Endodermal cell (in vitro differentiated cells): ENCODE measurements around the gene GINS2. TPM values are rescaled to one million over a fixed set of nuclear protein-coding genes. Genes with fewer than 3 reads are reported as not detected.

Source experiments
- DNase-seq: peaks from one replicate; pipeline ENCODE4 v3.0.0-alpha.2; 2017
- H3K27ac ChIP-seq: 2 replicates; pipeline ENCODE4 v1.5.1; 2013; ENCODE audit warnings: mild to moderate bottlenecking, low read depth, low read length, moderate library complexity
- H3K27me3 ChIP-seq: 2 replicates; pipeline ENCODE4 v1.6.1; 2013; ENCODE audit warnings: mild to moderate bottlenecking, low read length, moderate library complexity; ENCODE audit not compliant: insufficient read depth, control insufficient read depth, poor library complexity, severe bottlenecking
- H3K36me3 ChIP-seq: 2 replicates; pipeline ENCODE4 v1.7.0; 2013; ENCODE audit warnings: mild to moderate bottlenecking, low read length, moderate library complexity; ENCODE audit not compliant: control insufficient read depth, insufficient read depth
- H3K4me1 ChIP-seq: one replicate; pipeline ENCODE4 v1.7.0; 2013; ENCODE audit warnings: low read length; ENCODE audit not compliant: control insufficient read depth, insufficient read depth
- H3K4me3 ChIP-seq: 2 replicates; pipeline ENCODE4 v1.5.1; 2013; ENCODE audit warnings: mild to moderate bottlenecking, low read length, moderate library complexity
- H3K9ac ChIP-seq: 2 replicates; pipeline ENCODE4 v1.6.1; 2013; ENCODE audit warnings: mild to moderate bottlenecking, low read length, moderate library complexity; ENCODE audit not compliant: poor library complexity, severe bottlenecking; ENCODE audit errors: extremely low read depth
- H3K9me3 ChIP-seq: 2 replicates; pipeline ENCODE4 v1.6.1; 2013; ENCODE audit warnings: mild to moderate bottlenecking, low read length, moderate library complexity; ENCODE audit not compliant: control insufficient read depth
- H3K27ac Mint-ChIP-seq: 2 replicates; pipeline ENCODE4 v1.8.0; 2020; ENCODE audit warnings: mixed read lengths
- H3K27me3 Mint-ChIP-seq: 2 replicates; pipeline ENCODE4 v1.8.0; 2021; ENCODE audit warnings: mild to moderate bottlenecking, mixed read lengths; ENCODE audit not compliant: insufficient read depth
- H3K36me3 Mint-ChIP-seq: 2 replicates; pipeline ENCODE4 v1.8.0; 2020; ENCODE audit warnings: low read depth, mixed read lengths
- H3K4me1 Mint-ChIP-seq: 2 replicates; pipeline ENCODE4 v1.8.0; 2020; ENCODE audit warnings: mixed read lengths
- H3K4me3 Mint-ChIP-seq: 2 replicates; pipeline ENCODE4 v1.8.0; 2020; ENCODE audit warnings: mild to moderate bottlenecking, moderate library complexity, mixed read lengths
- H3K9me3 Mint-ChIP-seq: 2 replicates; pipeline ENCODE4 v1.8.0; 2020; ENCODE audit warnings: mild to moderate bottlenecking, mixed read lengths
- CTCF ChIP-seq: fragments of 200-600 bp; sonication (generic); conservative IDR thresholded peaks from 2 replicates; pipeline ENCODE4 v1.5.0; 2021; ENCODE audit warnings: antibody characterized with exemption, mild to moderate bottlenecking
- WGBS, 2 experiments: methylation state at CpG; one replicate each; pipeline versions ENCODE4 v1.1.5 to v1.1.7; 2013; ENCODE audit warnings: missing lambda C conversion rate in 2 of 2, mixed read lengths in 1 of 2; ENCODE audit not compliant: insufficient coverage in 1 of 2, insufficient read length in 1 of 2; 5-methylcytosine and 5-hydroxymethylcytosine counted together
- total RNA-seq, 2 donors: library from RNA; stranded (reverse); fragmentation: NEBNext Ultra II Directional in 1 of 2; extraction: Animal tissue kit (Norgen Biotek cat#: 25700) in 1 of 2; gene quantifications; 2 replicates in 1 of 2; 3 replicates in 1 of 2; pipeline ENCODE4 v1.2.1, GENCODE V29; 2021

The GINS2 gene
- total RNA-seq, 2 donors from 2014 or later, result 32.8 to 42.3 TPM

DNA sequence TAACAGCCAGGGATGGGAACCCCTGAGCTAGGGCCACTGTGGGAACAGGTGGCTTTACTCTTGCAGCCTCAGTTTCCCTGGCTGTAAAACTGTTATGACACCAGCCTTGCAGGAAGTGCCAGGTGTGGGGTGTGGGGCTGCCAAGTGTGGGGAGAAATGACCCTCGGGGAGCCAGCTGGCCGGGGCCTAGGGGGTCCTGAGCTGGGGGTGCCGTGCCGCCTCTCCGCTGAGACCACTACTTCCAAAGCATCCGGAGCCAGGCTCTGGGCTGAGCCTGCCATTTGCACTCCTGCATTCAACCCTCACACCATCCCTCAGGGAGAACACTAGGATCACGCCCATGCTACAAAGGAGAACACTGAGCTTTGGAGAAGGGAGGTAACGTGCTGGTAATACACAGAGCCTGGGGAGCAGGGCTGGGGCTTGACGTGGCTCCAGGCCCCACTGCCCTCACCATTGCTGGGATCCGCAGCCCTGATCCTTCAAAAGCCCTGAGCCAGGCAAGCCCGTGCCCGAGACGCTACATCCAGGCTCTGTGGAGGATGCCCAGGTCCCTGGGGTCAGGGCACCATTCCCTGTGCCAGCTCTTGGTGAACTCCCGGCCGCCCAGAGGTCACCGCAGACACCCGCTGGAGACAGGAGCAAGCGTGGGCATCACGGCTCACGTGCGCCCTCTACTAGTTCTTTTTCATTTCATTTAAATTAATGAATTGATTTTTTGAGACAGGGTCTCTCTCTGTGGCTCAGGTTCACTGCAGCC lies 28.8 kb upstream of the GINS2 start:
- Histone ChIP-seq H3K9ac (no peak overlapping the region), H3K4me3 (no peak overlapping the region), H3K9me3 (no peaks in the 10 kb centered on the region), H3K36me3 (no peaks in the 10 kb centered on the region), H3K4me1 (peaks cover 2% of the 10 kb centered on the region), H3K27ac (no peak overlapping the region), H3K27me3 (peaks cover 21% of the 10 kb centered on the region)
- DNase-seq, result peak; percentile 89
- H3K36me3 Mint-ChIP-seq, result peaks cover 2% of the 10 kb centered on the region
- no peaks in the 10 kb centered on the region for H3K9me3 Mint-ChIP-seq
- no peak overlapping the region for H3K27ac Mint-ChIP-seq
- 55 to 87% methylated on average over 7 to 21 of the region's 21 CpGs for WGBS, 2 experiments
- peaks cover 21% of the 10 kb centered on the region for H3K27me3 Mint-ChIP-seq
- H3K4me1 Mint-ChIP-seq, result peaks cover 3% of the 10 kb centered on the region
- H3K4me3 Mint-ChIP-seq, result no peak overlapping the region
- TF ChIP-seq CTCF, result peak; percentile 87

DNA sequence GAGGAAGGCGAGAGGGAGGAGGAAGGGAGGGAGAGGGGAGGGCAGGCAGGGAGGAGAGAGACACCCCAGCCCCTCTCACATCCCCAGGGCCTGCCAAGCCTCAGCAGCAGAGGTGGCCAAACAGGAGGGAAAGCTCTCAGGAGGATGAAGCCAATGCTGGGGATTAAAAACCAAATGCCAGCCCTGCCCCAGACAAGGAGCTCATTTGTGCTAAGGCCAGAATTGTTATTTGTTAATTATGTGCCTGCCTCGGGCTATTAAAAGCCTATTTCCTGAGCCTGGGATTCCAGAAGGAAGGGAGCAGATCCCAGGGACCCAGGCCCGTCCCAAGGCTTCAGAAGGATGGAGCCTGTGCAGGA lies 27.9 kb upstream of the GINS2 start:
- peaks cover 2% of the 10 kb centered on the region for H3K4me1 ChIP-seq
- peaks cover 8% of the 10 kb centered on the region for H3K9me3 ChIP-seq
- no peak overlapping the region for H3K9ac ChIP-seq
- Mint-ChIP-seq H3K27me3 (peaks cover 21% of the 10 kb centered on the region), H3K4me1 (peaks cover 3% of the 10 kb centered on the region), H3K36me3 (peaks cover 8% of the 10 kb centered on the region), H3K9me3 (peaks cover 6% of the 10 kb centered on the region), H3K4me3 (no peak overlapping the region), H3K27ac (no peak overlapping the region)
- peaks cover 21% of the 10 kb centered on the region for H3K27me3 ChIP-seq
- H3K27ac ChIP-seq, result peak overlapping the region; percentile 94
- H3K4me3 ChIP-seq, result no peak overlapping the region
- 90 to 100% methylated on average over 1 to 3 of the region's 3 CpGs for WGBS, 2 experiments
- TF ChIP-seq CTCF, result no peak
- no peaks in the 10 kb centered on the region for H3K36me3 ChIP-seq
- no peak for DNase-seq

GRCh38 chr16:85716022-85716679 lies 27.4 kb upstream of the GINS2 start:
- Mint-ChIP-seq H3K9me3 (peaks cover 7% of the 10 kb centered on the region), H3K36me3 (peaks cover 9% of the 10 kb centered on the region), H3K4me1 (peaks cover 3% of the 10 kb centered on the region), H3K27me3 (peaks cover 21% of the 10 kb centered on the region), H3K27ac (no peak overlapping the region), H3K4me3 (no peak overlapping the region)
- H3K4me1 ChIP-seq, result peaks cover 2% of the 10 kb centered on the region
- no peak overlapping the region for H3K9ac ChIP-seq
- H3K4me3 ChIP-seq, result no peak overlapping the region
- no peak for DNase-seq
- no peak for TF ChIP-seq CTCF
- WGBS, 2 experiments, result 36 to 41% methylated on average over 6 to 9 of the region's 9 CpGs
- peaks cover 10% of the 10 kb centered on the region for H3K9me3 ChIP-seq
- peaks cover 21% of the 10 kb centered on the region for H3K27me3 ChIP-seq
- peak overlapping the region; percentile 94 for H3K27ac ChIP-seq
- H3K36me3 ChIP-seq, result no peaks in the 10 kb centered on the region
